SK-N-SH treated with all-trans-retinoic acid at 6 μM for 48 hours (cell line): Measurements from ENCODE around the gene ZNF12.

Experiments
- ATAC-seq: fragments of 200-7000 bp; cut with Tn5 transposase; 3 replicates; pipeline ENCODE4 v1.9.1; 2020; ENCODE audit warnings: mild to moderate bottlenecking, moderate library complexity
- ARNTL ChIP-seq: fragments of 450-650 bp; formaldehyde crosslinking; IDR thresholded peaks from 2 replicates; pipeline ENCODE4 v1.5.0; 2020; ENCODE audit warnings: low read depth, mild to moderate bottlenecking, moderate library complexity, borderline replicate concordance
- BACH2 ChIP-seq: fragments of 250-450 bp; sonication (Bioruptor Pico); IDR thresholded peaks from 2 replicates; pipeline ENCODE4 v1.9.0; 2021; ENCODE audit warnings: mild to moderate bottlenecking, borderline replicate concordance
- CREB5 ChIP-seq: fragments of 250-450 bp; sonication (Bioruptor Pico); IDR thresholded peaks from 2 replicates; pipeline ENCODE4 v1.5.1; 2020; ENCODE audit warnings: low read depth, mild to moderate bottlenecking, moderate library complexity
- CSDC2 ChIP-seq: fragments of 250-450 bp; sonication (Bioruptor Pico); IDR thresholded peaks from 2 replicates; pipeline ENCODE4 v1.5.0; 2020; ENCODE audit warnings: mild to moderate bottlenecking, moderate library complexity
- CSRNP3 ChIP-seq: fragments of 250-450 bp; sonication (Bioruptor Pico); IDR thresholded peaks from 2 replicates; pipeline ENCODE4 v1.5.1; 2021; ENCODE audit warnings: mild to moderate bottlenecking, moderate library complexity
- GLIS3 ChIP-seq: fragments of 250-450 bp; sonication (Bioruptor Pico); IDR thresholded peaks from 2 replicates; pipeline ENCODE4 v1.5.0; 2020; ENCODE audit warnings: mild to moderate bottlenecking, moderate library complexity
- ISL1 ChIP-seq: fragments of 250-450 bp; sonication (Bioruptor Pico); IDR thresholded peaks from 2 replicates; pipeline ENCODE4 v2.1.2; 2022; ENCODE audit warnings: mild to moderate bottlenecking, moderate library complexity
- OSR1 ChIP-seq: fragments of 250-450 bp; sonication (Bioruptor Pico); IDR thresholded peaks from 2 replicates; pipeline ENCODE4 v1.8.0; 2022; ENCODE audit warnings: moderate library complexity, mild to moderate bottlenecking, inconsistent platforms
- POU6F1 ChIP-seq: fragments of 250-450 bp; sonication (Bioruptor Pico); IDR thresholded peaks from 2 replicates; pipeline ENCODE4 v1.8.0; 2021; ENCODE audit warnings: low read depth, mild to moderate bottlenecking, moderate library complexity, borderline replicate concordance
- PPARA ChIP-seq: fragments of 250-450 bp; sonication (Bioruptor Pico); IDR thresholded peaks from 2 replicates; pipeline ENCODE4 v1.5.0; 2020; ENCODE audit warnings: mild to moderate bottlenecking, borderline replicate concordance
- RARB ChIP-seq: fragments of 250-450 bp; sonication (Bioruptor Pico); IDR thresholded peaks from 2 replicates; pipeline ENCODE4 v1.8.0; 2021; ENCODE audit warnings: mild to moderate bottlenecking, moderate library complexity
- TCF4 ChIP-seq: fragments of 250-450 bp; sonication (Bioruptor Pico); IDR thresholded peaks from 2 replicates; pipeline ENCODE4 v1.8.0; 2021; ENCODE audit warnings: mild to moderate bottlenecking, moderate library complexity, borderline replicate concordance
- TOX ChIP-seq: fragments of 250-450 bp; sonication (Bioruptor Pico); IDR thresholded peaks from 2 replicates; pipeline ENCODE4 v1.8.0; 2021; ENCODE audit warnings: mild to moderate bottlenecking, moderate library complexity, borderline replicate concordance
- ZFP3 ChIP-seq: fragments of 250-450 bp; sonication (Bioruptor Pico); IDR thresholded peaks from 2 replicates; pipeline ENCODE4 v1.5.0; 2020; ENCODE audit warnings: mild to moderate bottlenecking, moderate library complexity
- ZFP30 ChIP-seq: fragments of 450-650 bp; formaldehyde crosslinking; IDR thresholded peaks from 2 replicates; pipeline ENCODE4 v1.5.0; 2022; ENCODE audit warnings: mild to moderate bottlenecking, moderate library complexity
- ZNF565 ChIP-seq: fragments of 450-650 bp; formaldehyde crosslinking; conservative IDR thresholded peaks from 2 replicates; pipeline ENCODE4 v1.5.0; 2020; ENCODE audit warnings: low read depth, mild to moderate bottlenecking, moderate library complexity
- ZNF70 ChIP-seq: fragments of 450-650 bp; formaldehyde crosslinking; IDR thresholded peaks from 2 replicates; pipeline ENCODE4 v1.5.0; 2020; ENCODE audit warnings: mild to moderate bottlenecking, moderate library complexity
- ZNF8 ChIP-seq: fragments of 450-650 bp; formaldehyde crosslinking; IDR thresholded peaks from 2 replicates; pipeline ENCODE4 v1.5.0; 2020; ENCODE audit warnings: mild to moderate bottlenecking, moderate library complexity
- TF ChIP-seq, protein P1 (sequence below): fragments of 250-450 bp; sonication (Bioruptor Pico); IDR thresholded peaks from 2 replicates; pipeline ENCODE4 v1.5.0; 2020; ENCODE audit warnings: mild to moderate bottlenecking, moderate library complexity

Gene ZNF12

GRCh38 chr7:6648815-6649104 lies 58.0 kb downstream of the ZNF12 start:
- TF ChIP-seq PPARA = no peak
- TF ChIP-seq CSRNP3 (CRISPR knock-in tag) = no peak
- no peak for TF ChIP-seq BACH2
- no peak for TF ChIP-seq POU6F1
- no peak for TF ChIP-seq CREB5 (CRISPR knock-in tag)
- TF ChIP-seq ZNF70 (CRISPR knock-in tag) = no peak
- no peak for TF ChIP-seq ZNF565 (CRISPR knock-in tag)
- no peak for TF ChIP-seq CSDC2 (CRISPR knock-in tag)
- TF ChIP-seq TCF4 = no peak
- no peak for TF ChIP-seq ZNF8
- no peak for TF ChIP-seq OSR1 (CRISPR knock-in tag)
- TF ChIP-seq ISL1 (CRISPR knock-in tag) = no peak
- TF ChIP-seq TOX = no peak
- TF ChIP-seq, protein P1, sequence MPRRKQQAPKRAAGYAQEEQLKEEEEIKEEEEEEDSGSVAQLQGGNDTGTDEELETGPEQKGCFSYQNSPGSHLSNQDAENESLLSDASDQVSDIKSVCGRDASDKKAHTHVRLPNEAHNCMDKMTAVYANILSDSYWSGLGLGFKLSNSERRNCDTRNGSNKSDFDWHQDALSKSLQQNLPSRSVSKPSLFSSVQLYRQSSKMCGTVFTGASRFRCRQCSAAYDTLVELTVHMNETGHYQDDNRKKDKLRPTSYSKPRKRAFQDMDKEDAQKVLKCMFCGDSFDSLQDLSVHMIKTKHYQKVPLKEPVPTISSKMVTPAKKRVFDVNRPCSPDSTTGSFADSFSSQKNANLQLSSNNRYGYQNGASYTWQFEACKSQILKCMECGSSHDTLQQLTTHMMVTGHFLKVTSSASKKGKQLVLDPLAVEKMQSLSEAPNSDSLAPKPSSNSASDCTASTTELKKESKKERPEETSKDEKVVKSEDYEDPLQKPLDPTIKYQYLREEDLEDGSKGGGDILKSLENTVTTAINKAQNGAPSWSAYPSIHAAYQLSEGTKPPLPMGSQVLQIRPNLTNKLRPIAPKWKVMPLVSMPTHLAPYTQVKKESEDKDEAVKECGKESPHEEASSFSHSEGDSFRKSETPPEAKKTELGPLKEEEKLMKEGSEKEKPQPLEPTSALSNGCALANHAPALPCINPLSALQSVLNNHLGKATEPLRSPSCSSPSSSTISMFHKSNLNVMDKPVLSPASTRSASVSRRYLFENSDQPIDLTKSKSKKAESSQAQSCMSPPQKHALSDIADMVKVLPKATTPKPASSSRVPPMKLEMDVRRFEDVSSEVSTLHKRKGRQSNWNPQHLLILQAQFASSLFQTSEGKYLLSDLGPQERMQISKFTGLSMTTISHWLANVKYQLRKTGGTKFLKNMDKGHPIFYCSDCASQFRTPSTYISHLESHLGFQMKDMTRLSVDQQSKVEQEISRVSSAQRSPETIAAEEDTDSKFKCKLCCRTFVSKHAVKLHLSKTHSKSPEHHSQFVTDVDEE (CRISPR knock-in tag) = no peak
- no peak for TF ChIP-seq GLIS3 (CRISPR knock-in tag)
- no peak for ATAC-seq

GRCh38 chr7:6648066-6648814 lies 58.5 kb downstream of the ZNF12 start:
- TF ChIP-seq CSDC2 (CRISPR knock-in tag) = no peak

GRCh38 chr7:6647541-6647940 lies 59.2 kb downstream of the ZNF12 start:
- no peak for ATAC-seq
- TF ChIP-seq CSDC2 (CRISPR knock-in tag) = no peak

More at GRCh38 chr7:6648066-6648814, 58.5 kb downstream of the ZNF12 start:
- ATAC-seq = no peak

DNA sequence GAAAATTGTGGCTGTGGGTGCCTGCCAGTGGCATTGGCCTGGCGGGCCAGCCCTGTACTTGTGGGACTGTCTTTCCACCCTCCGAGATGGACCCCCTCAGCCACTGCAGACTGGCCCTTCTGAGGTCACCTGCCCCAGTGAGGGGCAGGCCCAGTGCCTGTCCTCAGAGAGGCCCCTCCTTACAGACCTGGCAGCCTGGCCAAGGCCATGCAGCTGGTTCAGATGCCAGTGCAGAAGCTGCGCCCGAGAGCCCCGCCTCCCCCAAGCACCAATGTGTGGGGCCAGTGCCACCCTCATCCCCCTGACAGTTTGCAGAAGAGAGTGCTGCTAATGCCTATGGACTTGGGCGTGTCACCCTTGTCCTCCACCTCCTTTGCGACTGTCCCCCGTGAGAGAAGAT lies 59.7 kb downstream of the ZNF12 start:
- no peak; the same call in 2 of the 3 replicates for ATAC-seq
- no peak for TF ChIP-seq ARNTL (CRISPR knock-in tag)
- TF ChIP-seq ZNF70 (CRISPR knock-in tag) = no peak
- no peak for TF ChIP-seq GLIS3 (CRISPR knock-in tag)
- TF ChIP-seq ZFP3 (CRISPR knock-in tag) = no peak
- no peak for TF ChIP-seq CREB5 (CRISPR knock-in tag)
- TF ChIP-seq TCF4 = no peak
- TF ChIP-seq ISL1 (CRISPR knock-in tag) = no peak
- no peak for TF ChIP-seq TOX
- no peak for TF ChIP-seq ZFP30 (CRISPR knock-in tag)
- no peak for TF ChIP-seq ZNF8
- no peak for TF ChIP-seq RARB (CRISPR knock-in tag)
- no peak for TF ChIP-seq OSR1 (CRISPR knock-in tag)
- TF ChIP-seq PPARA = no peak
- no peak for TF ChIP-seq POU6F1
- TF ChIP-seq CSRNP3 (CRISPR knock-in tag) = no peak
- TF ChIP-seq, all 23 proteins: peak for 0
